GM12891 (cell line): Measurements from ENCODE around the gene PRMT2.

Experiments
- POLR2A ChIP-seq: IDR thresholded peaks from 2 replicates; pipeline ENCODE4 v1.6.1; 2011; ENCODE audit warnings: low read depth, low read length, control low read depth
- TAF1 ChIP-seq: IDR thresholded peaks from 2 replicates; pipeline ENCODE4 v1.6.1; 2011; ENCODE audit warnings: low read depth, low read length, control low read depth

GRCh38 chr21:46636550-46637285 lies 1.2 kb downstream of the PRMT2 start:
- TF ChIP-seq TAF1, result no peak
- no peak for TF ChIP-seq POLR2A
